Mesodermal cell (in vitro differentiated cells): ENCODE data around the gene TAP1.
"Not testable (repeated sequence)": the region's sequence is repeated elsewhere in the genome, so short reads cannot be mapped to it uniquely, and the experiment has no call there.

Source experiments
- H3K27ac ChIP-seq: 2 replicates; pipeline ENCODE4 v1.7.0; 2013; ENCODE audit warnings: mild to moderate bottlenecking, low read depth, low read length, moderate library complexity; ENCODE audit not compliant: severe bottlenecking
- H3K36me3 ChIP-seq: 2 replicates; pipeline ENCODE4 v1.7.1; 2013; ENCODE audit warnings: mild to moderate bottlenecking, low read length, moderate library complexity; ENCODE audit not compliant: control insufficient read depth, insufficient read depth
- H3K4me1 ChIP-seq: one replicate; pipeline ENCODE4 v1.7.1; 2013; ENCODE audit warnings: mild to moderate bottlenecking, low read length; ENCODE audit not compliant: insufficient read depth, control insufficient read depth, poor library complexity, severe bottlenecking
- H3K4me3 ChIP-seq: 2 replicates; pipeline ENCODE4 v1.7.0; 2013; ENCODE audit warnings: low read length, control low read depth, mild to moderate bottlenecking; ENCODE audit not compliant: insufficient read depth, poor library complexity, severe bottlenecking; ENCODE audit errors: extremely low read depth
- H3K9me3 ChIP-seq: 2 replicates; pipeline ENCODE4 v1.7.1; 2013; ENCODE audit warnings: mild to moderate bottlenecking, low read length, moderate library complexity; ENCODE audit not compliant: control insufficient read depth
- WGBS, 2 experiments: methylation state at CpG; one replicate each; pipeline ENCODE4 v1.1.5; 2013; ENCODE audit warnings: missing lambda C conversion rate in 2 of 2; ENCODE audit not compliant: insufficient coverage in 2 of 2; 5-methylcytosine and 5-hydroxymethylcytosine counted together

The TAP1 gene

GRCh38 chr6:32883789-32884188, 30.3 kb upstream of the TAP1 start:
- Histone ChIP-seq H3K27ac (no peak overlapping the region), H3K9me3 (no peaks in the 10 kb centered on the region), H3K4me1 (no peaks in the 10 kb centered on the region), H3K4me3 (no peak overlapping the region), H3K36me3 (no peaks in the 10 kb centered on the region)
- 40 to 41% methylated on average over 5 of the region's 5 CpGs for WGBS, 2 experiments

- H3K27ac ChIP-seq = no peak overlapping the region
- H3K36me3 ChIP-seq = no peaks in the 10 kb centered on the region
- no peaks in the 10 kb centered on the region for H3K4me1 ChIP-seq
- H3K4me3 ChIP-seq = no peak overlapping the region
- no peaks in the 10 kb centered on the region for H3K9me3 ChIP-seq
- 44 to 56% methylated on average over 1 of the region's 1 CpG for WGBS, 2 experiments
Observed at GRCh38 chr6:32882879-32883250, 29.4 kb upstream of the TAP1 start.

- not testable (repeated sequence) for H3K4me3 ChIP-seq, H3K36me3 ChIP-seq, H3K27ac ChIP-seq, H3K9me3 ChIP-seq, H3K4me1 ChIP-seq
- 66 to 77% methylated on average over 3 of the region's 3 CpGs for WGBS, 2 experiments
Observed at GRCh38 chr6:32880962-32881361, 27.5 kb upstream of the TAP1 start.

- Histone ChIP-seq H3K36me3 (no peaks in the 10 kb centered on the region), H3K27ac (no peak overlapping the region)
Observed at GRCh38 chr6:32879691-32880090, 26.2 kb upstream of the TAP1 start.

DNA sequence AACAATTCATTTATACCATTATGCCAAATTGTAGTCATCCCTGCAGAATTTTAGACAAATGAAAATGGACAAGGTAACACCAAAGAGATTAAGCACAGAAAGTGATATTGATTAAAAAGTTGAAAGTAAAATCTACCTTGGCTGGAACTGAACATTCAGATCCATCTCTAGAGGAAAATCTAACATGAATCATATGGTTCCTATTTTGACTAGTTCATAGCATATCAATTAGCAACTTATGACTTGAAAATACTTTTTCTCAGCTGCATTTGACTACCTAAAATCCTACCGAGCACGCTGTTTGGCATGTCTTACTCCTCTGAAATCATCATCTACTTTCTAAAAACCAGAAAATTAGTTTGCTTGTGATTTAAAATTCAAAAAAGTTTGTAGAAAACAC, 23.1 kb upstream of the TAP1 start:
- Histone ChIP-seq H3K36me3 (no peaks in the 10 kb centered on the region), H3K27ac (no peak overlapping the region), H3K4me3 (no peak overlapping the region), H3K9me3 (no peaks in the 10 kb centered on the region), H3K4me1 (no peaks in the 10 kb centered on the region)
- WGBS, 2 experiments = no CpG with 5 or more reads among the region's 2 CpGs

More at GRCh38 chr6:32879691-32880090, 26.2 kb upstream of the TAP1 start:
- WGBS, 2 experiments = 94 to 97% methylated on average over 24 to 35 of the region's 35 CpGs
- H3K4me1 ChIP-seq = no peaks in the 10 kb centered on the region
- H3K4me3 ChIP-seq = no peak overlapping the region
- no peaks in the 10 kb centered on the region for H3K9me3 ChIP-seq

DNA sequence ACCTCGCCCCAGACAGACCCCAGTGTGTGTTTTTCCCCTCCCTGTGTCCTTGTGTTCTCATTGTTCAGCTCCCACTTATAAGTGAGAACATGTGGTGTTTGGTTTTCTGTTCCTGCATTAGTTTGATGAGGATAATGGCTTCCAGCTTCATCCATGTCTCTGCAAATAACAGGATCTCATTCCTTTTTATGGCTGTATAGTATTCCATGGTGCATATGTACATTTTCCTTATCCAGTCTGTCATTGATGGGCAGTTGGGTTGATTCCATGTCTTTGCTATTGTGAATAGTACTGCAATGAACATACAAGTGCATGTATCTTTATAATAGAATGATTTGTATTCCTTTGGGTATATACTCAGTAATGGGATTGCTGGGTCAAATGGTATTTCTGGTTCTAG, 20.4 kb upstream of the TAP1 start:
- not testable (repeated sequence) for H3K9me3 ChIP-seq, H3K27ac ChIP-seq, H3K4me1 ChIP-seq, H3K36me3 ChIP-seq, H3K4me3 ChIP-seq
- WGBS, 2 experiments = no CpG with 5 or more reads among the region's 1 CpG

DNA sequence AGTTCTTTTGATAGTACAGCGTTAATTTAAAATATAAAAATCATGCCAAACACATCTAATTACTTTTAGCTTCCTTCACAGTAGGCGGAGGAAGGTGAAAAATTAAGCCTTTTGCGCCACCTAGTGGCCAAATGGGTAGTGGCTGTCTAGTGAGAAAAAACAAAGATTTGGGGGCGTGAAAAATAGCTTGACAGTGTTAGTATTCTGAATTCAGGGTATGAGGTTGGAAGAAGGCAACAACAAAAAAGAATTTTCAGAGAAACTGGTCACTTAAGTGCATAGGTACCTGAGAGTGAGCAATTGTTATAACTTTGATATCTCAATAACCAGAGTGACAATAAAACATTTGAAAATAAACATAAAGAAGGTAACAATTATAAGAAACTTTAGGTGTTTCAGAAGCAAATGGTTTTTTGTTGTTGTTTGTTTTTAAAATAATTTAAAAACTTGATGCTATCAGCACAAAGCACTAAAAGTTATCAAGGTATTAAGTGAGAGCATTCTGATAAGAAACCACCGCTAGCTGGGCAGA, 14.8 kb upstream of the TAP1 start:
- 0% methylated on average over 2 to 3 of the region's 5 CpGs for WGBS, 2 experiments
- H3K27ac ChIP-seq = no peak overlapping the region
- no peak overlapping the region for H3K4me3 ChIP-seq
- H3K4me1 ChIP-seq = no peaks in the 10 kb centered on the region
- no peaks in the 10 kb centered on the region for H3K36me3 ChIP-seq
- H3K9me3 ChIP-seq = no peaks in the 10 kb centered on the region

GRCh38 chr6:32867554-32868256, 14.2 kb upstream of the TAP1 start:
- H3K36me3 ChIP-seq = no peaks in the 10 kb centered on the region
- WGBS, 2 experiments = 52 to 73% methylated on average over 3 of the region's 8 CpGs

GRCh38 chr6:32867022-32867477, 13.5 kb upstream of the TAP1 start:
- Histone ChIP-seq H3K9me3 (no peaks in the 10 kb centered on the region), H3K27ac (no peak overlapping the region), H3K4me3 (no peak overlapping the region), H3K4me1 (no peaks in the 10 kb centered on the region), H3K36me3 (no peaks in the 10 kb centered on the region)
- 57 to 76% methylated on average over 2 of the region's 3 CpGs for WGBS, 2 experiments

More at GRCh38 chr6:32867554-32868256, 14.2 kb upstream of the TAP1 start:
- Histone ChIP-seq H3K4me3 (no peak overlapping the region), H3K4me1 (no peaks in the 10 kb centered on the region), H3K27ac (no peak overlapping the region), H3K9me3 (no peaks in the 10 kb centered on the region)

- WGBS, 2 experiments = 72 to 77% methylated on average over 5 to 6 of the region's 10 CpGs
- no peak overlapping the region for H3K27ac ChIP-seq
- no peaks in the 10 kb centered on the region for H3K4me1 ChIP-seq
- no peaks in the 10 kb centered on the region for H3K36me3 ChIP-seq
- H3K9me3 ChIP-seq = no peaks in the 10 kb centered on the region
- no peak overlapping the region for H3K4me3 ChIP-seq
Observed at GRCh38 chr6:32865724-32866443, 12.4 kb upstream of the TAP1 start.

DNA sequence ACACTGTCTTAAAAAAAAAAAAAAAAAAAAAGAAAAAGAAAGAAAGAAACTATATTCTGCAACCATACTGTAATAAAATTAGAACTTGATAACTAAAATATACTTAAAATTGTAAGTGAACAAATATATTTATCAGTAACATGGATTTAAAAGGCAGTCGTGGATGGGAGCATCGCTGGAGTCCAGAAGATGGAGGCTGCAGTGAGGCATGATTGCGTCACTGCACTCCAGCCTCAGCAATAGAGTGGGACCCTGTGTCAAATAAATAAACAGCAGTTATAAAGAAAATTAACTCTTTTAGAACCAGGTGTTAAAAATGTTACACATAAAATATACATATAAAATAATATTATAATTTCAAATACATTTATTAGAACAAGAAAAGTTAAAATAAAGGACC, 9.2 kb upstream of the TAP1 start:
- H3K36me3 ChIP-seq = no peaks in the 10 kb centered on the region

More for the DNA sequence above, 9.2 kb upstream of the TAP1 start:
- no peak overlapping the region for H3K4me3 ChIP-seq
- no peak overlapping the region for H3K27ac ChIP-seq
- no CpG with 5 or more reads among the region's 3 CpGs for WGBS, 2 experiments
- H3K4me1 ChIP-seq = no peaks in the 10 kb centered on the region
- no peaks in the 10 kb centered on the region for H3K9me3 ChIP-seq
